Stimulated activated CD8-positive, alpha-beta memory T cell treated with anti-CD3 and anti-CD28 coated beads, Interleukin-15, amount 100 ng/mL, for 1 hour (primary cell): ENCODE data around the gene ADAMTS2.

ENCODE experiments used
- DNase-seq: peaks from one replicate; pipeline ENCODE4 v3.0.0-alpha.2; 2020; ENCODE audit warnings: low read depth

Gene ADAMTS2

GRCh38 chr5:179160584-179160983 lies 184.7 kb downstream of the ADAMTS2 start:
- DNase-seq = no peak

GRCh38 chr5:179158556-179158955 lies 186.7 kb downstream of the ADAMTS2 start:
- DNase-seq = no peak

GRCh38 chr5:179154991-179155955 lies 190.0 kb downstream of the ADAMTS2 start:
- DNase-seq = no peak

- no peak for DNase-seq
Measured at GRCh38 chr5:179154346-179154990, 190.8 kb downstream of the ADAMTS2 start.

GRCh38 chr5:179153921-179154345 lies 191.3 kb downstream of the ADAMTS2 start:
- DNase-seq = no peak

- DNase-seq = no peak
Measured at GRCh38 chr5:179153341-179153901, 191.8 kb downstream of the ADAMTS2 start.

- DNase-seq = no peak
Measured at GRCh38 chr5:179152941-179153340, 192.3 kb downstream of the ADAMTS2 start.

GRCh38 chr5:179152144-179152895 lies 192.9 kb downstream of the ADAMTS2 start:
- no peak for DNase-seq

- no peak for DNase-seq
Measured at GRCh38 chr5:179151286-179152118, 193.8 kb downstream of the ADAMTS2 start.

- DNase-seq = no peak
Measured at GRCh38 chr5:179150011-179150410, 195.2 kb downstream of the ADAMTS2 start.

- DNase-seq = no peak
Measured at GRCh38 chr5:179149278-179149677, 196.0 kb downstream of the ADAMTS2 start.

- no peak for DNase-seq
Measured at GRCh38 chr5:179148703-179149170, 196.5 kb downstream of the ADAMTS2 start.

- DNase-seq = no peak
Measured at GRCh38 chr5:179147991-179148702, 197.1 kb downstream of the ADAMTS2 start.

- DNase-seq = no peak
Measured at GRCh38 chr5:179146277-179146676, 199.0 kb downstream of the ADAMTS2 start.

GRCh38 chr5:179143446-179143845 lies 201.8 kb downstream of the ADAMTS2 start:
- DNase-seq = no peak

GRCh38 chr5:179142434-179143198 lies 202.6 kb downstream of the ADAMTS2 start:
- DNase-seq = no peak

GRCh38 chr5:179141867-179142266 lies 203.4 kb downstream of the ADAMTS2 start:
- DNase-seq = no peak

GRCh38 chr5:179140293-179140692 lies 205.0 kb downstream of the ADAMTS2 start:
- DNase-seq = no peak

- DNase-seq = no peak
Measured at GRCh38 chr5:179139936-179140235, 205.4 kb downstream of the ADAMTS2 start.
